Measurements from ENCODE around the gene NBAS.

The NBAS gene

DNA sequence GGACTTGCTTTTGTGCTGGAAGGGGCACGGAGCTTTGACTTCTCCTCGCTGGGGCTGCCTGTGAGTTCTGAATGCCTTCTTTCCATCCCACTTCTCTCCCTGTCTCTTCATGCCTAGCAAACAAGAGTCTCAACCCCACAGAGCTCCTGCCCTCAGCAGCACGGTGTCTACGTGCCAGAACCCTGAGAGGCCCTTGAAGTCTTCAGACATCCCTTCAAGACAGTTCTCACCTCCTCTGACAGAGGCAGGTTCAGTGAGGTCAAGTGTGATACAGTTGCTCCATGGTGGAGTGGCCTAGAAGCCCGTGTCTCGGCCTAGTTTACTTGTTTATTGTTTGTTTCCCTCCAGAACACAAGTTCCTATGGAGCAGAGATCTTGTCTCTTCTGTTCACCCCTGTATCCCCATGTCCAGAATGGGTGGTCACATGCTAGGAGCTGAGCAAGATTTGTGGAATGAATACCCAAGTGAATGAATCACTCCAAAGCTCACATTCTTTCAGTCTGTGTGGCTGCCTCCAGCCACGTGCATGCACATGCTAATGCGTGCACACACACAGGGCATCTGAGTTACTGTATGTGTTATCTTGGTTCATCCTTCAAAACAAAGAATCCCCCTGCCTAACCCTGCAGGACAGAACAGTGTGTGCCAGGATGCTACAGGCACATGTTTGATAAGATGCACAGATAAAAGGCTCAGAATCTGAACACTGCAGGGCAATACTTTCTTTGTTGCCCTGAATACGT lies 391.6 kb downstream of the NBAS start:
- Histone ChIP-seq H3K4me1 (ENCODE audit: insufficient read depth, low read length) (peaks cover 13% of the 10 kb centered on the region), H3K27ac (ENCODE audit: low read depth, low read length) (no peak overlapping the region), H3K36me3 (ENCODE audit: insufficient read depth, low read length) (no peaks in the 10 kb centered on the region), H3K27me3 (ENCODE audit: control insufficient read depth in 1 of 2, insufficient read depth in 2 of 2, low read length in 2 of 2) (no peaks in the 10 kb centered on the region), H3K9me3 (ENCODE audit: low read length) (no peaks in the 10 kb centered on the region), H3K4me3 (ENCODE audit: low read depth in 1 of 2, low read length in 2 of 2) (no peak overlapping the region), H3K9ac (ENCODE audit: low read length) (no peak overlapping the region)

DNA sequence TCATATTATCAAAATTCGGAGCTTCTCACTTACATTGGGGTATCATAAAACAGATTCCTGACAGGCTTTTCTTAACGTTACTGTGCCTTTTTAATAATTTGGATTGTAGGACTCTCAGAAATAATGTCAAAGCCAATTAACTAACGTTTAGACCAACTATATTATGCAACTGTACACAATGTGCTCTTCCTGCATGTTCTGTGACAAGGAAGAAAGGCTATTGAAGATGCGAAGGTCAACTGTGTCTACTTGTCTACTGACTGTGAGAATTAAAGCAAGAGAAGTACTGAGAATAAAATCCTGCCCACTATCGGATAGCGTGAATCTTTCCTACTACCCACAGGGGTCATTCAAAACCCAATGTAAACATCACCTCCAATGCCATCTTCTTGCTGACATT lies 393.0 kb downstream of the NBAS start:
- H3K9me3 ChIP-seq (ENCODE audit: low read length): no peaks in the 10 kb centered on the region
- peaks cover 13% of the 10 kb centered on the region for H3K4me1 ChIP-seq (ENCODE audit: insufficient read depth, low read length)
- no peak overlapping the region for H3K27ac ChIP-seq (ENCODE audit: low read depth, low read length)
- H3K4me3 ChIP-seq (ENCODE audit: low read depth in 1 of 2, low read length in 2 of 2): no peak overlapping the region
- H3K9ac ChIP-seq (ENCODE audit: low read length): no peak overlapping the region
- H3K27me3 ChIP-seq (ENCODE audit: control insufficient read depth in 1 of 2, insufficient read depth in 2 of 2, low read length in 2 of 2): no peaks in the 10 kb centered on the region
- no peaks in the 10 kb centered on the region for H3K36me3 ChIP-seq (ENCODE audit: insufficient read depth, low read length)

DNA sequence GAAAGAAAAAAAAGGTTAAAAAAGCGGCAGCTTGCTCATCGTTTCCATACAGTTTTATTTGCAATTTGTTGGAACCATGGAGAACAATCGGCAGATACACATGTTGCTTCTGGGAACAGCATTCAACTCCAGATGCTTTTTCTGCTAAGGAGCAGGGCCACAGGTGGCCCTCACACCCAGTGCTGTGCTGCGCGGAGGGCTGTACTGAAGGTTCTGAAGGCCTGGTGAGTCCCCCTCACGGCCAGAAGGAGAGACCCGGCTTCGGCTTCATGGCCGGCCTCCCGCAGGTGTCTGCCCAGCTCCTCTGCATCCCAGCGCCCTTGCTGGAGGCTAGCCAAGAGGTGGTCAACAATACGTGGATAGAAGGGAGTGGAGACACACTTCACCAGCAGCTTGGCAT lies 394.3 kb downstream of the NBAS start:
- no peaks in the 10 kb centered on the region for H3K36me3 ChIP-seq (ENCODE audit: insufficient read depth, low read length)
- H3K27me3 ChIP-seq (ENCODE audit: control insufficient read depth in 1 of 2, insufficient read depth in 2 of 2, low read length in 2 of 2): no peaks in the 10 kb centered on the region
- no peak overlapping the region for H3K9ac ChIP-seq (ENCODE audit: low read length)
- no peak overlapping the region for H3K4me3 ChIP-seq (ENCODE audit: low read depth in 1 of 2, low read length in 2 of 2)
- no peak overlapping the region for H3K27ac ChIP-seq (ENCODE audit: low read depth, low read length)
- H3K4me1 ChIP-seq (ENCODE audit: insufficient read depth, low read length): peaks cover 13% of the 10 kb centered on the region
- H3K9me3 ChIP-seq (ENCODE audit: low read length): no peaks in the 10 kb centered on the region

DNA sequence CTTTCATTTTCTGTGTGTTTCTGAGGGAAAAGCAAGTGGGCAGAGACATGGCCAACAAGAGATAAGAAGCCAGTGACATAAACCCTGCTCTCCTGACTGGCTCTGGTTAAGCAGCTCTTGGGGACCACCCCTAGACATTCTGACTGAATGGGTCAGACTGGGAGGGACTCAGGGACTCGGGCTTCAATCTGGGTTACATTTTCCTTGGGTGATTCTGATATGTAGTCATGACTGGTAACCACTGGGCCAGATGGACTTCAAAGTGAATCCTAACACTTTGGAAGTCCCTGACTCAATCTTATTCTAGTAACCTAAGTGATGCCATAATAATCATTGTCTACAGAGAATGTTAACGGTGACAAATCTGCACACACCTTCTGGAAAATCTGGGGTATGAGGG lies 397.8 kb downstream of the NBAS start:
- H3K4me1 ChIP-seq (ENCODE audit: insufficient read depth, low read length): no peaks in the 10 kb centered on the region
- H3K9ac ChIP-seq (ENCODE audit: low read length): no peak overlapping the region
- no peaks in the 10 kb centered on the region for H3K9me3 ChIP-seq (ENCODE audit: low read length)
- no peaks in the 10 kb centered on the region for H3K27me3 ChIP-seq (ENCODE audit: control insufficient read depth in 1 of 2, insufficient read depth in 2 of 2, low read length in 2 of 2)
- H3K27ac ChIP-seq (ENCODE audit: low read depth, low read length): no peak overlapping the region
- no peaks in the 10 kb centered on the region for H3K36me3 ChIP-seq (ENCODE audit: insufficient read depth, low read length)
- no peak overlapping the region for H3K4me3 ChIP-seq (ENCODE audit: low read depth in 1 of 2, low read length in 2 of 2)

DNA sequence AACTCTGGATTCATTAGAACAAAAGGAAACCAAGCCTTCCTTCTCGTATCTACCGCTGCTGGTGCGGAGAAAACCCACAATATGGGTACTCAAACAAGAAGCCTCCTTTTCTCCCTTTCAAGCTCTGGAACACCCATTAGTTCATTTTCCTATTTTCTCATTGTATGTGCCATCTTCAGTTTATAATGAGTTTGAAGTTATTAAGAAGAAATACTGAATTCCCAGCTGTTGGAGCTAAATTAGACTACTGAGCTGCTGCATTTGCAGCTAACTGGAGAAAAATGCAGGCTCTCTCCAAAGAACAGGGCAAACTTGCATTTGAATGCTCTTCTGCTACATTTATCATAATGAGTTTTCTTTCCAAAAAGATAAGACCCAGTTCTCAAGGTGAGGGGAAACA lies 398.5 kb downstream of the NBAS start:
- Histone ChIP-seq H3K9me3 (ENCODE audit: low read length) (no peaks in the 10 kb centered on the region), H3K9ac (ENCODE audit: low read length) (no peak overlapping the region), H3K4me1 (ENCODE audit: insufficient read depth, low read length) (no peaks in the 10 kb centered on the region), H3K27me3 (ENCODE audit: control insufficient read depth in 1 of 2, insufficient read depth in 2 of 2, low read length in 2 of 2) (no peaks in the 10 kb centered on the region), H3K4me3 (ENCODE audit: low read depth in 1 of 2, low read length in 2 of 2) (no peak overlapping the region), H3K27ac (ENCODE audit: low read depth, low read length) (no peak overlapping the region), H3K36me3 (ENCODE audit: insufficient read depth, low read length) (no peaks in the 10 kb centered on the region)

DNA sequence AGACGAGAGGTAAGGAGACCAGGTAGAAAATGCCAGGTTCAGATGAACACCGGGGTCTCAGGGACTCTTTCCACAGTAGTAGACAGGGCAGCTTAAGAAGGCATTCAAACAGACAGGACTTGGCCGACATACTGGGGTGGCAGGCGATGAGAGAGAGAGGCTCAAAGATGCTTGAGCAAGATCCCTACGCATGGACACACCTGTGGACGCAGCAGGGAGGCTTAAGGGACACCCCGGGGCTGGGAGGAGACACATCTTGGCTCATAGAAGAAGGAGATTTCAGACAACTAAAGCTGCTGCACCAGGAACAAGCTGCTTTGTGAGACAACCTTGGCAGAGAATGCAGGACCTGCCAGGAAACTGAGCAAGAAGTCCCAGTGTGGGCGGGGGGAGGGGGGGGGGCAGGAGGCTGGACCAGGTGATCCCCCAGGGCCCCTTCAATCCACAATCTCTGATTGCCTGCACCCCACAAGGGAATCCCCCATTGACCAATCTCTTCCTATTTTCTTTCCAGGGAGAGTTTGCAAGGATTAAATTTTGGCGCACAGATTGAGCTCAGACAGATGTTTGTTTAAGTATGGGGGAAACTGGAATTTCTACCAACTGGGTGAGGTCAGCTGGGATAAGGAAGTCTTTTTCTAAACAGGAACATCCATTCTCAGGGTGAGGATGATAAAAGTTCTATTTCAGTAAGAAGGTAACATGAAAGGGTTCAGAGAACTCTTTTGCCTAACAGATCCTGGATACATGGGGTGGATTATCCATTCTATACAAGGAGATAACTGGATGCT lies 400.7 kb downstream of the NBAS start:
- Histone ChIP-seq H3K36me3 (ENCODE audit: insufficient read depth, low read length) (no peaks in the 10 kb centered on the region), H3K27ac (ENCODE audit: low read depth, low read length) (no peak overlapping the region), H3K4me1 (ENCODE audit: insufficient read depth, low read length) (no peaks in the 10 kb centered on the region), H3K27me3 (ENCODE audit: control insufficient read depth in 1 of 2, insufficient read depth in 2 of 2, low read length in 2 of 2) (no peaks in the 10 kb centered on the region), H3K9ac (ENCODE audit: low read length) (no peak overlapping the region), H3K9me3 (ENCODE audit: low read length) (no peaks in the 10 kb centered on the region), H3K4me3 (ENCODE audit: low read depth in 1 of 2, low read length in 2 of 2) (no peak overlapping the region)

DNA sequence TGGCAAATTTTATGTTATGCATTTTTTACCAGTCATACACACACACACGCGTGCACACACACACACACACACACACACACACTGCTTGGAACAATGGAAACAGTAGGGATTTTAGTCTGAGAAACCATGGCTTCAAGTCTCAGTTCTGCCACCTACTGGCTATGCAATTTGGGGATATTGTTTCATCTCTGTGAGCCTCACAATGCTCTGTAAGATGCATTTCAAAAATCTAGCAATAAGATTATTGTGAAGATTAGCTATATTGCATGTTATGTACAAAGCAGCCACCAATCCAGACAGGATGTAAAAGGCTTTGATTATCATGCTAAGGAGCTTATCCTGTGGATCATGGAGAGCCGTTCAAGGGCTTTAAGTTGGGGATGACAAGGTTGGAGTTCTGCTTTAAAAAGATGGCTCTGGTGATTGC lies 401.4 kb downstream of the NBAS start:
- Histone ChIP-seq H3K4me3 (ENCODE audit: low read depth in 1 of 2, low read length in 2 of 2) (no peak overlapping the region), H3K9me3 (ENCODE audit: low read length) (no peaks in the 10 kb centered on the region), H3K27me3 (ENCODE audit: control insufficient read depth in 1 of 2, insufficient read depth in 2 of 2, low read length in 2 of 2) (no peaks in the 10 kb centered on the region), H3K36me3 (ENCODE audit: insufficient read depth, low read length) (no peaks in the 10 kb centered on the region), H3K27ac (ENCODE audit: low read depth, low read length) (no peak overlapping the region), H3K4me1 (ENCODE audit: insufficient read depth, low read length) (no peaks in the 10 kb centered on the region), H3K9ac (ENCODE audit: low read length) (no peak overlapping the region)

DNA sequence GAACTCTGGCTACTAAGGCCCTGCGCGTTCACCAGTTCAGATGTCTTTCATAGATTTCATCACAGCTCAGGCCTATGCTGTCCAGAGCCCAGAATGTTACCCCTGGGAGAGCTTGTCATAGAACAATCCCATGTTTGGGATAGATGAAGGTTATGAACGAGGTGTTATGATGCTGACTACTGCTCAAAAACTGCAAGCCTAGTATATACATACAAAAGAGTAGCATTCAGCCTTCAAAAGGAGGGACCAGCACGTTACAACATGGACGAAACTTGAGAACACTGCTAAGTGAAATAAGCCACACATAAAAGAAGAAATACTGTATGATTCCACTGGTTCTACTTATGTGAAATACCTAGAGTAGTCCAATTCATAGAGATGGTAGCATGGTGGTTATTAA lies 401.9 kb downstream of the NBAS start:
- H3K4me1 ChIP-seq (ENCODE audit: insufficient read depth, low read length): no peaks in the 10 kb centered on the region
- no peaks in the 10 kb centered on the region for H3K36me3 ChIP-seq (ENCODE audit: insufficient read depth, low read length)
- no peak overlapping the region for H3K9ac ChIP-seq (ENCODE audit: low read length)
- no peaks in the 10 kb centered on the region for H3K9me3 ChIP-seq (ENCODE audit: low read length)
- H3K27me3 ChIP-seq (ENCODE audit: control insufficient read depth in 1 of 2, insufficient read depth in 2 of 2, low read length in 2 of 2): no peaks in the 10 kb centered on the region
- no peak overlapping the region for H3K4me3 ChIP-seq (ENCODE audit: low read depth in 1 of 2, low read length in 2 of 2)
- no peak overlapping the region for H3K27ac ChIP-seq (ENCODE audit: low read depth, low read length)

DNA sequence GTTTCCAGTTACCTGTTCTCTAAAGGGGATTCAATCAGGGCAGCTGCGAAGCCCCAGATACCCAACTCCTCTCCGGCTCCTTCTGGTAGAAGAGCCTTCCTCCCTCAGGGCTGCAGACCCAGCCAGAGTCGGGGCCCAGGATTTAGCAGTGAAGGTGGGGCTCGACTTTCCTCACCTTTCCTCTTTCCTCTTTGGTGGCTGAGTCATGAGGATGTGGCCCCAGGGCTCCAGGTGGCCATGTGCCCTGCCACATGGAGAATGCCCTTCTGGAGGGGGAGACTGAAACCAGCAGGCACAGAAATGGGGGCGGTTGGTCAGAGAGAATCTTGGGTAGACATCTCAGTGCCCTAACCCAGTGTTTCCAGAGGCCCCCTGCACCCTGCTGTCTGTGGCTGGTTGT lies 402.6 kb downstream of the NBAS start:
- Histone ChIP-seq H3K9me3 (ENCODE audit: low read length) (no peaks in the 10 kb centered on the region), H3K27ac (ENCODE audit: low read depth, low read length) (no peak overlapping the region), H3K4me3 (ENCODE audit: low read depth in 1 of 2, low read length in 2 of 2) (no peak overlapping the region), H3K9ac (ENCODE audit: low read length) (no peak overlapping the region), H3K4me1 (ENCODE audit: insufficient read depth, low read length) (no peaks in the 10 kb centered on the region), H3K27me3 (ENCODE audit: control insufficient read depth in 1 of 2, insufficient read depth in 2 of 2, low read length in 2 of 2) (no peaks in the 10 kb centered on the region), H3K36me3 (ENCODE audit: insufficient read depth, low read length) (no peaks in the 10 kb centered on the region)

DNA sequence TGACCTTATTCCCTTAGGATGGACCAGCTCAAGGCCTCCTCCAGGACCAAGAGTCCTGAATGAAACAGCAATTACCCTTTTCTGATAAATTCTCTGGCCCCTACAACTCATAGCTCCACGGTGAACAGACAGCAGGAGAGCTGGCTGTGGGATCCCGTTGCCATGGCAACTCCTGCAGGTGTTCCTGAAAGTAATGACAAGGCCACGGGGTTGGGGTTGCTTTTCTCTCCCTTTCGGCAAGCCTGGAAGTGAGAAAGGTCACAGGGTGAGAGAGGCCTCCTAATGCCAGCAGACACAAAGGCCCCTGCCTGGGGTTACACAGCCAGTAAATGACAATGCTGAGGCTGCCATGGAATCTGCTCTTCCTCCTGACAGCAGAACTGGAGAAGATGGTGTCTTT lies 403.0 kb downstream of the NBAS start:
- H3K9me3 ChIP-seq (ENCODE audit: low read length): no peaks in the 10 kb centered on the region
- no peaks in the 10 kb centered on the region for H3K27me3 ChIP-seq (ENCODE audit: control insufficient read depth in 1 of 2, insufficient read depth in 2 of 2, low read length in 2 of 2)
- no peaks in the 10 kb centered on the region for H3K4me1 ChIP-seq (ENCODE audit: insufficient read depth, low read length)
- H3K9ac ChIP-seq (ENCODE audit: low read length): no peak overlapping the region
- H3K27ac ChIP-seq (ENCODE audit: low read depth, low read length): no peak overlapping the region
- H3K4me3 ChIP-seq (ENCODE audit: low read depth in 1 of 2, low read length in 2 of 2): no peak overlapping the region
- no peaks in the 10 kb centered on the region for H3K36me3 ChIP-seq (ENCODE audit: insufficient read depth, low read length)

DNA sequence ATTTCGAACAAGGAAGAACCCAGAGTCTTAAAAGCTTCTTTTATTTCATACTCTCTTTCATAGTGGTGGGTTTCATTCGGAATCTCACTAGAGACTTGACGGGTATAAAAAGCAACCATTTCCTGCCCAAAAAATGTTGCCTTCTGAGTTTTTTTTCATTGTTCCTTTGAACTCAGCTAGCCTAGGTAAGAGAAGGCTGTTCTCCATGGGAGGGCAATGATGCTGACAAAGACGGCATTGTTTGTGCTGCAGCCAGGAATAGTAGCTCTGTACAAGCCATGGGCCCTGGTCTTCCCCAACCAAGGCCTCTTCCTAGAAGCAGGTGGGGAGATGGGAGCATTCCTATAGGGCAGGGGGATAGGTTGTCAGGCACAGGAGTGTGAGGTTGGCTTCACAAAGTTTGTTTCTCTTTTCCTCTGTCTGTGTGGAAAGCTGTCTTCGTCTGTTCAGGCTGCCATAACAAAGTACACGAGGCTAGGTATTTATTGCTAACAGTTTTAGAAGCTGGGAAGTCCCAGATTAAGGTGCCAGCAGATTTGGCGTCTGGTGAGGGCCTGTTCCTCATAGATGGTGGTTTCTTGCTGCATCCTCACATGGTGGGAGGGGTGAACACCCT lies 405.1 kb downstream of the NBAS start:
- no peaks in the 10 kb centered on the region for H3K36me3 ChIP-seq (ENCODE audit: insufficient read depth, low read length)
- no peak overlapping the region for H3K4me3 ChIP-seq (ENCODE audit: low read depth in 1 of 2, low read length in 2 of 2)

More for the DNA sequence above, 405.1 kb downstream of the NBAS start:
- H3K9ac ChIP-seq (ENCODE audit: low read length): no peak overlapping the region
- no peaks in the 10 kb centered on the region for H3K27me3 ChIP-seq (ENCODE audit: control insufficient read depth in 1 of 2, insufficient read depth in 2 of 2, low read length in 2 of 2)
- no peaks in the 10 kb centered on the region for H3K4me1 ChIP-seq (ENCODE audit: insufficient read depth, low read length)
- H3K27ac ChIP-seq (ENCODE audit: low read depth, low read length): no peak overlapping the region
- H3K9me3 ChIP-seq (ENCODE audit: low read length): no peaks in the 10 kb centered on the region
